NCI-H128 (cell line): ENCODE results near the gene LAMC3.

Source experiments
- DNase-seq: peaks from one replicate; lab custom pipeline; 2025; ENCODE audit not compliant: unreplicated experiment; lab: John Stamatoyannopoulos, UW

LAMC3 gene

DNA sequence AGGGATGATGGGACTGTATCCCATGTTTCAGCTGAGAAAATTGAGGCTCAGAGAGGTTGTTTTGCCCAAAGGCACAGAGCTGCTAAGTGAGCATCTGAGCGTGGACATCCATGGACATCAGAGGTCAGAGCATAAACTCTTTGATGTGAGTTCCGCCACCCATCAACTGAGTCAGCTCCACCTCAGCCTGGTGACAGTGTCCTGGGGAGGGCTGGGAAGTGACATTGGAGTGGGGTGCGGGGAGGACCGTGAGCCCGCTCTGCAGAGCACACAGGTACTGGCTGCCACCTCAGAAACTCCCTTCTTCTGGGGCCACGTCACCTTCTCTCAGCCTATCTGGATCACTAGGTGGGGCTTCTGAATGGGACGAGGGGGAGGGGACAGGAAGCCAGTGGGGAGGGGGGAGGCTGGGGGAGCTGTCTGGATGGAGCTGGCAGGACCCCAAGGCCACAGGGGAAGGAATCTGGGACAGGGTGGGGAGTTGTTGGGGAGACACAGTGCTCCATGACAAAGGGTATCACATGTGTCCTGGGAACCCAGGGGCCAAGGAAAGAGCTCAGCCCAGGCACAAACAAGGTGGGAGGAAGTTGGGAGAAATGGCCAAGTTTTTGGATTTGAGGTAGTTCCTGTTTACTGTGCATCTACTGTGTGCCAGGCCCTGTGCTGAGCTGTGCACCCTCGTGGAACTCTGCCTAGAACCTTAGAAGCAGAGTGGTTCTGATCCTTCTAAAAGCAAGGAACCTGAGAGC, 2.5 kb downstream of the LAMC3 start:
- no peak for DNase-seq

- no peak for DNase-seq
Observed at GRCh38 chr9:131012023-131012334, 3.0 kb downstream of the LAMC3 start.

GRCh38 chr9:131012396-131012917, 3.5 kb downstream of the LAMC3 start:
- no peak for DNase-seq

DNA sequence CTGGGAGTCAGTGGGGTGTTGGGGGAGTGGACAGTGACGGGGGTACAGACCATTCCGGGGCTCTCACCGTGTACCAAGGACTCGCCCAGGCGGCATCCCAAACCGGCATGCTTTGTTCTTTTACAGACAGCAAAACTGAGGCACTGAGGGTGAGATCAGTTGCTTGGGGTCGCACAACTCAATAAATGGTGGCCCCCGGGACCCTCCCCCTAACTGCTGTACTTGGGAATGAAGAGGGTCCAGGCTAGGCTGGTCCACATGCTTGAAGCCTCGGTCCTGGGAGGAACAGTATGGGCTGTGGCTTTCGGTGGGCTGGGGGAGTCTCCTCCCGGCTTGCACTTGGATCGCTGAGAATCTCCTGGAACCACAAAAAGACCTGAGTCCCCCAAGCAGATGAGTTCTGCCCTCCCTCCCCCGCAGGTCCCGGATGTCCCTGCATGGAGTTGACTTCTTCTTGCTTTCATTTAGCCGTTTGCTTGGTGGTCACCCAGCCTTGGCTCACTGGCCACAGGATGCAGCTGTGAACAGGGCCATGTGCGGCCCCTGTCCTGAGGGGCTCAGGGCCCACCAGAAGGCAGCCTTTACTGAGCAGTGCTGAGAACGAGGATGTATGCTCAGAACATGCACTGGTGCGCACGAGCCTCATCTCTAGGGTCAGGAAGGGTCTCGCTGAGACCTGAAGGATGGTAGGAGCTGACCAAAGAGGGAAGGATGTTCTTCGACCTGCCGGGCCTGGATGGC, 4.2 kb downstream of the LAMC3 start:
- no peak for DNase-seq

DNA sequence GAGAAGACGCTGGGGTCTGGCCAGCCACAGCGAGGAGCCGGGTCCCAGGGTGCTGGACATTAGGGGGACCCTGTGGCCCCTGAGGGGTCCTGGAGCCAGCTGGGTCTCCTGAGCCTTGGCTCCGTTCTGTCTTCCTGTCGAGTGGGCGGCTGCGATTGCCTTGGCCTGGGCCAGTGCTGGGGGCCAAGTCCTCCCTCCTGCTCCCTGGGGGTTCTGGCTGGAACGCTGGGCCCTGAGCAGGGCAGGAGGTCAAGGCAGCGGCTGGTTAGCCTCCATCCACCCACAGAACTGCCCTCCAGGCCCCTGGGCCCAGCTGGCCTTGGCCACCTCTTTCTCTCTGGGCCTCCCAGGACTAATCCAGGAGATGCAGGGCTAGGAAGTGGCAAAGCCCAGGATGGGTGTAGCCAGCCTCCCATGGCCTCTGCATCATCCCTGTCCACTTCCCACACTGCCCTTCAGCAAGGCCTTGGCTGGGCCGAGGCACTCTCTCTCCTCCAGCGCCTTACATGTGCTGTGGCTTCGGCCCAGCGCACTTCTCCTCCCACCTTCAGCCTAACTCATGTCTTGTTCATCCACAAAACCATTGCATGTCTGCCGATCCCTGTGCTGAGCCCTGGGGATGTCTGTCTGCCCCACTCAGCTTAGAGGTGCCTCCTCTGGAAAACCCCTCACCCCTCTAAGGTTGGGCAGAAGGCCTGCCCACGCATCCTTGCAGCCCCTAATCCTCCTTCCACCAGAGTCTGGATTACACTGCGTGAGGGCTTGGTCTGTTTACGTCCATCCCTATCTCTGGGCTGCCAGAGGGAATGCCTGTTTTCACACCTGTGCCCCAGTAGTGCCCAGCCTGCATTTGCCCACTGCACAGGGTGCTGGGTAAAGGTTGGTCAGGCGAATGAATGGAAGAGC, 5.0 kb downstream of the LAMC3 start:
- DNase-seq = no peak

DNA sequence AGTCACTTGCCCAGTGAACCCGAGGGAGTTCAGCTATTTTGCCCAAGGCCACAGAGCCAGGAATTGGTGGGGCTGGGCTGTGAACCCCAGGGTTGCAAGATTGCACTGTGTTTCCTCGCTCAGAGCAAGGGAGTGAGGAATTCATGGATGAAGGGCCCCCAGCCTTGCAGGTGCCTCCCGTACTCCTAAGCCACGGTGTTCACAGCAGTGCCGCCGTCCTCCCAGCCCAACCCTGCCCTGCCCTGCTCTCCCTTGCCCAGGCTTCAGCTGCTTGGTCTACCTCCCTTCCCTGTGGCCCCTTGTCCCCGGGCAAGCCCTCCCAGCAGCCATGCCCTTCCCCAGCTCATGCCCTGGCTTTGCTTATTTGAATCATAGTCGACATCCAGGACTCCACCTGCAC, 6.1 kb downstream of the LAMC3 start:
- no peak for DNase-seq

- DNase-seq = no peak
Observed at GRCh38 chr9:131015876-131016397, 7.0 kb downstream of the LAMC3 start.

DNA sequence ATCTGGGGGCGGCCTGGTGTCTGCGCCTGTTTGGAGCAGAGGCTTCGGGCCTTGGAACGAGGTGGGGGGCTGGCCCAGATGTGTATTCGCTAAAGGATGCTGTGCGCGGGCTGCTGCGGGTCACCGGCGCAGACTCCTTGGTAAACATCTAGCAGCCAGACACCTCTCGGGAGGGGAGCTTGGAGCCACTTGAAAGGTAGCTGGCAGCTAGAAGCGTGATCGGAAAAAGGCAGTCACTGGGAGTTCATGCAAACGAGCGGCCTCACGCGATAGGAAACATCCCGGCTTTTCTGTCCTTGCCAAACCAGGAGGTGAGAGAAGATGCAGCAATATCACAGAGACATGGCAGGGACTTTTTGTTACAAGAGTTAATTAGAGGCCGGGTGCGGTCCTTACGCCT, 8.1 kb downstream of the LAMC3 start:
- DNase-seq = no peak

- no peak for DNase-seq
Observed at GRCh38 chr9:131018621-131019020, 9.6 kb downstream of the LAMC3 start.

DNA sequence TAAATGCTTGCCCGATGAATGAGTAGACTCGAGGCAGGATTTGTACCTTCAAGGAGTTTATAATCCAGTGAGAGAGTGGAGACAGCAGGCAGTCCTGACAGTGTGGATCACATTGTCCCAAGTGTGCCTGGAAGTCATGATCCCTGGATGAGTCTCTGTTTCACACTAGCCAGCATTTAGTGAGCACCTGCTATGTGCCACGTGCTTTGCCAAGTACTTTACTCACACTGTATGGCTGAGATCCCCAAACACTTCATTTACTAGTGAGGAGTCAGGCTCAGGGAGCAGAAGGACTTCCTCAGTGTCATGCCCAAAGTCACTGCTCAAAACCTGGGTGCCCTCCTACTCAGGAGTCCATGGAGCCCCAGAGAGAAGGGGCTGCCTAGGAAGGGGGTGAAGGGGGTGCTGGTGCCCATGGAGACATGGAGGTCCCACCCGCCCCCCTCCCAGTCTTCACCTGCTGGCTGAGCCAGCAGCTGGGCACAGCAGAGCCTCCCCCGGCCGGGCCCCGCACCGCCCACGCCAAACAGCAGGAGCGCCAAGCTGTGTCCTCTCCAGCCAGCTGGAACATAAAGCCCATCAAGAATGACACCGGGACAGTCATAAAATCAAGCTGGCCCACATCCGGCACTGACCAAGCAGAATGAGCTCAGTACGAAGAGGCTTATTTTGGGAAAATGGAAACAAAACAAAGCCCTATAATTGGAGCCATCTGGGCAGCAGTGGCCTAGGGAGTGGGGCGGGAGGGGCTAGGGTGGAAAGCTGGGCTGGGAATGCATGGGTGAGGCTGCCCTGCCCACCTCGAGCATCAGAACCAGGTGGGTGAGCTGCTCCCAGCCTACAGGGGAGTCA, 10.6 kb downstream of the LAMC3 start:
- DNase-seq = no peak

GRCh38 chr9:131020388-131020787, 11.4 kb downstream of the LAMC3 start:
- no peak for DNase-seq

GRCh38 chr9:131020862-131021261, 11.9 kb downstream of the LAMC3 start:
- no peak for DNase-seq

DNA sequence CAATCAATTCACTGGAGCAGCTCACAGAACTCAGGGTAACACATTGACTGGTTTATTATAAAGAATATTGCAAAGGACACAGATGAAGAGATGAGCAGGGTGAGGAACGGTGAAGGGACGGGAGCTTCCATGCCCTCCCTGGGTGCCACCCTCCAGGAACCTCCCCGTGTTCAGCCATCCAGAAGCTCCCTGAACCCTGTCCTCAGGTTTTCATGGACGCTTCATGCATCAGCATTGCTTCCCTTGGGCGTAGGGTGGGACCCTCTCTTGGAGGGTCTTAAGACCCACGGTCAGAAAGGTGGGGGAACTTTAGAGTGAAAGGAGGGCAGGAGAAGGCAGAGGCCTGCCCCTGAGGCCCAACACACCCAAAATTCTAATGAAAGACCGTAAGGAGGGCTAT, 12.8 kb downstream of the LAMC3 start:
- DNase-seq = no peak

DNA sequence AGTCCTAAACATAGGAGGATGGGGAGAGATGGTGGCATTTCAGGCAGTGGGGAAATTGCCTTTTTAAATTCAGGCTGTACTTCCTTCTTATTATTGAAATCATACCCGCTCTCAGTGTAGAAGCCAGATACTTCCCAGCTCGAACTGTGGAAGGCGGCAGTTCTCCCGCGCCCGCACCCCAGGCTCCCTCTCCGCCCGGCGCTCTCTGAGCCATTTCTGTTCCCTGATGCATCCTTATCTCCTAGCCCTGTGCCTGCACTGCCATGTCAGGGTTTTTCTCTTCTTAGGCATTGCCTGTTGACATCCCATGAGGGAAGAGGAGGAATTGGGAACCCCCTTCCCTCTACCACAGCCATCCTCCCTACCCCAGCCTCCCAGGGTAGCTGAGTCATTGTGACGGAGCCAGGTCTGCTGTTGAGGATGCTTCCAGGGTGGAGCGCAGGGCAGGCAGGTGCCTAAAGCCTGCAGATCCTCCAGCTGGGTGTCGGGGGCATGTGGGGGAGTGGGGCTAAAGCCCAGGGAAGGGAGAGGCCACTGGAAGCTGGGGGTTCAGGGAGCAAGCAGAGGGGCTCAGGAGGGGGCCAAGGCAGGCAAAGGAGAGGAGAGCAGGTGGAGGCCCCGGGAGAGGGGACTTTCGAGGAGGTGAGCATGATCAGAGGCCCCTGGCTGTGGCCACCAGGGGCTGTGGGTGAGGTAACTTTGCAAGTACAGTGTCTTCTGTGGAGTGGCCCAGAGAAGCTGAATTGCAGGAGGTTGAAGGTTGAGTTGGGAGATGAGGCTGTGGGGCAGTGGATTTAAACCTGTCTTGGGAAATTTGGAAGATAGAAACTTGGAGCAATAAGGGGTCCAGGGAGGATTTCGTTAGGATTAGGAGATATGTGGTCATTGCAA, 16.2 kb downstream of the LAMC3 start:
- no peak for DNase-seq

DNA sequence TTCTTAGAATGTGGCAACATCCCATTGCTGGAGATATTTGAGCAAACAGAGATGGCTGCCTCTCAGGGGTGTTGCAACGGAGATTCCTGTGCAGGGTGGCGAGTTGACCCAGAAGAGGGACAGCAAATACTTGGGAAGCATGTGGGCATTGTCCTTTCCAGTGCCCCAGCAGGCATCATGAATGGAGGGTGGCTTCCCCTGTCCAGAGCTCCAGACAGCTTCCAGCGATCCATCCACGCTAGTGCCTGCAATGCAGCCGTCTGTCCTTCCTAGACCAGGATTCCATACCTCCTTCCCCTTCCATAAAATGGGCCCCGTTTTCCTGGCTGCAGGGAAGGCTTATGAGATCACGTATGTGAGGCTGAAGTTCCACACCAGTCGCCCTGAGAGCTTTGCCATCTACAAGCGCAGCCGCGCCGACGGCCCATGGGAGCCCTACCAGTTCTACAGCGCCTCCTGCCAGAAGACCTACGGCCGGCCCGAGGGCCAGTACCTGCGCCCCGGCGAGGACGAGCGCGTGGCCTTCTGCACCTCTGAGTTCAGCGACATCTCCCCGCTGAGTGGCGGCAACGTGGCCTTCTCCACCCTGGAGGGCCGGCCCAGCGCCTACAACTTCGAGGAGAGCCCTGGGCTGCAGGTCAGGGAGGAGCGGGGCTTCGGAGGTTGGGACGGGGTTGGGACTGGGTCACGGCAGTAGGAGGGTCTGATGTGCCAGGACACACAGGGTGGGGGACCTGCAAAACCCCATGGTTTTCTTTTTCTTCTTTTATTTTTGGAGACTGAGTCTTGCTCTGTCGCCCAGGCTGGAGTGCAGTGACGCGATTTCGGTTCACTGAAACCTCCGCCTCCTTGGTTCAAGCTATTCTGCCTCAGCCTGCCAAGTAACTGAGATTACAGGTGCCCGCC, 17.2 kb downstream of the LAMC3 start:
- DNase-seq = no peak

- no peak for DNase-seq
Observed at GRCh38 chr9:131027048-131027871, 18.3 kb downstream of the LAMC3 start.

- DNase-seq = no peak
Observed at GRCh38 chr9:131027872-131028179, 18.9 kb downstream of the LAMC3 start.
